NCI-H82 treated with DMSO at 0.1 percent for 48 hours (cell line): ENCODE results near the gene BBS4.
A peak's percentile ranks its signal among the peaks of the same experiment; 100 is the strongest.

Experiments
- DNase-seq: peaks from one replicate; lab custom pipeline; 2025; ENCODE audit not compliant: unreplicated experiment; lab: John Stamatoyannopoulos, UW

BBS4 gene

DNA sequence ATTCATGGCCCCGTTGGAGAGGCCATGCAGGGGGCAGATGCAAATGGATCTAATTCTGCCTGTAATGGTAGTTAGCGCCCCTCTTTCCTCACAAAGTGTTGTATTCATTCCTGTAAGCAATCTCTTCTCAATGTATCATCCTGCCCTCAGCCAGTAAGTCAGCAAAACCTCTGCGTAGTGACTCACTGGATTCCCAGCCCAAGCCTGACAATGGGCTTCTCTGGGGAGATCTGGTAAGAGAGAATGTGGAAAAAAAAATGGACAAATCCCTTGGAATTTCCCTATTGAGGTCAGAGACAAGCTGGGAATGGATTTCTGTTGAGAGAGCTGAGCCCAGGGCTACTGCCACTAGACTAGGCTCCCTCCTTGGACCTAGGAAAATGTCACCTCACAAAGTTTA lies 72.2 kb downstream of the BBS4 start:
- DNase-seq, result no peak

DNA sequence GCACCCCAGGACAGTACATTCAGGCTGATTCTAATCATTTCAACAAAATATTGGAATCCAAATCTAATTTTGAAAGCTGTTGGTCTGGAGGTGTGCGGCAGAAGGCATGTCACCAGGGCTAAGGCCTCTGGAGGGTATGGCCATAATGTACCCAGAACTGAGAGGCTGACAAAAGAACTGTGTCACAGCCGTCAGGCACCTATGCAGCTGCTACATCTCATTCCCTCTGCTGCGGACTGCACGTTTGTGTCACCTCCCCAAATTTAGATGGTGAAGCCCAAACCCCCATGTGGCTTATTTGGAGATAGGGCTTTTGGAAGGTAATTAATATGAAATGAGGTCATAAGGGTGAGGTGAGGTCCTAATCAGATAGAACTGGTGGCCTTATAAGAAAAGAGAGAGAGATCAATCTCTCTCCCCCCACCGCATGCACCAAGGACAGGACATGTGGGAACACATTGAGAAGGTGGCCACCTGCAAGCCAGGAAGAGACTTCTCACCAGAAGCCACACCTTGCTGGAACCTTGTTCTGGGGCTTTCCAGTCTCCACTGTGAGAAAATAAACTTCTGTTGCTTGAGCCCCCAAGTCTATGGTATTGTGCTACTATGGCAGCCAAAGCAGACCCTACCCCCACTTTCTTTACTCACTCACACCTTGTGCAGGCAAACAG lies 74.7 kb downstream of the BBS4 start:
- no peak for DNase-seq

DNA sequence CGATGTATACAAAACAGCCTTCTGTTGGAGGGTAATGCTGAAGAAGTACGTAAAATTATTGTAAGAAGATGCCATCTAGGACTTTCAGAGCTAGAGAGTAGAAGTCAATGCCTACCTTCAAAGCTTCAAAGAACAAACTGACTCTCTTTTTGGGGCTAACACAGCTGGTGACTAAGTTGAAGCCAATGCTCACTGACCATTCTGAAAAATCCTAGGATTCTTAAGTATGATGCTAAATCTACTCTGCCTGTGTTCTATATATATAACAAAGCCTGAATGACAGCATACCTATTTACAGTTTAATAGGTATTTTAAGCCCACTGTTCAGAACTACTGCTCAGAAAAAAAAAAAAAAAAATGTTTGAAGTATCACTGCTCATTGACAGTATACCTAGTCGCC lies 78.6 kb downstream of the BBS4 start:
- DNase-seq, result no peak

DNA sequence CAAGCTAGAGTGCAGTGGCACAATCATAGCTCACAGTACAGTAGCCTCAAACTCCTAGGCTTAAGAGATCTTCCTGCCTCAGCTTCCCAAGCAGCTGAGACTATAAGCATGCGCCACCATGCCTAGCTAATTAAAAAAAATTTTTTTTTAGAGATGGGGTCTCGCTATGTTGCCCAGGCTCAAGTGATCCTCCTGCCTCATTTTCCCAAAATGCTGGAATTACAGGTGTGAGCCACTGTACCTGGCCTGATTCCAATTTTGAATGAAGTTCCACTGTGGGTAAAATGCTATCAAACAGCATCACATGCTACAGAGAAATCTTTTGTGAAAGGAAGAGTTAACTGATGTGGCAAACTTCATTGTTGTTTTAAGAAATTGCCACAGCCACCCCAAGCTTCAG lies 80.0 kb downstream of the BBS4 start:
- no peak for DNase-seq

DNA sequence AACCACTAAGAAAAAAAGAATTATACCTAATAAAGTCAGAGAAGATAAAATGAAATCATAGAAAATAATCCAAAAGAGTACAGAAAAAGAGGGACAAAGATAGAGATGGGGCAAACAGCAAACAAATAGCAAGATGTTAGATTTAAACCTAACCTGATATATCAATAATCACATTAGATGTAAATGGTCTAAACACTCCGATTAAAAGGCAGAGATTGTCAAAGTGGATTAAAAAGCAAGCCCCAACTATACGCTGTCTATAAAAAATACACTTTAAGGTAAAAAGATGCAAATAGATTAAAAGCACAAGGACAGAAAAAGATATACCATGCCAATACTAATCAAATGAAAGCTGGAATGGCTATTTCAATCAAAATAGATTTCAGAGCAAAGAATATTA lies 80.8 kb downstream of the BBS4 start:
- no peak for DNase-seq

DNA sequence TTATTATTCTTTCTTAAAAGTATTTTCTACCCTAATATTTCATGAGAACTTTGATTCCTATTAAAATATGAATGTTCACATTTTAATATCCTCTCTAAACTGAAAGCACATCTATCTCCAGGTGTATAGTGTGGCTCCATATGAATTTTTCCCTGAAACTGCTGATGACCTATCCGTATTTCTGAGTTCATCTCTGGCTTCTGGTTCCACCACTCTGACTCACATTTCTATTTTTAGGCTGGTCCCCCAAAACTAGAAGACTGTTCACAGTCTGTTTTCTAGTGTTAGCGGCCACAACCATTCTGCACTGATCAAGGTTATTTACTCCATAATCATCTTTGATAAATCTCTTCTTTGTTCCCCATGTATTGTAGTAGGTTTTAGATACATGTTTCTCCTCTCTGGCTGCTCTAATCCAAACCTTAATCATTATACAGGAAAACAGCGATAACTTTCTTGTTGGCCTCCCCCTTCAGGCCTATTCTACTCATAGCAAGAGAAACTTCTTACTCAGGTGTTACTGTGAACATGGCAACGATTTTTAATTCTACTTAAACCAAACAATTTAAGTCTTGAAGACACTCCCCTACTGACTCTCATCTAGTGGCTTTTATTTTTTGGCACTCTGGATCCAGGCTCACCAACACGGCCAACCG lies 84.8 kb downstream of the BBS4 start:
- no peak for DNase-seq

DNA sequence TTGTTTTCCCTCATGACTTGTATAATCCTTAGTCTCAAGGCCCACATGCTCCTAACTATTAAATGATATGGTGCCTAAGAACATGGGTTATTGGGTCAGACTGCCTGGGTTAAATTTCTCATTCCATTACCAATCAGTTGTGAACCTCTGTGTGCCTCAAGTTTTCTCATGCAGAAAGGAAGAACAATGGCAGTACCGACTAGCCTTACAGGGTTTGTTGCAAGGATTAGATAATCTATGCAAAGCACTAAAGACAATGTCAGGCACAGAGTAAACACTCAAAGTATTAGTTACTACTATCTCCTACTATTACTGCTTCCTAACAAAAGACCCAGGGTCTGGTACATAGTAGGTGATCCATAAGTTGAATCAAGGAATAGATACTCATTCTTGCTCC lies 85.3 kb downstream of the BBS4 start:
- DNase-seq, result no peak

DNA sequence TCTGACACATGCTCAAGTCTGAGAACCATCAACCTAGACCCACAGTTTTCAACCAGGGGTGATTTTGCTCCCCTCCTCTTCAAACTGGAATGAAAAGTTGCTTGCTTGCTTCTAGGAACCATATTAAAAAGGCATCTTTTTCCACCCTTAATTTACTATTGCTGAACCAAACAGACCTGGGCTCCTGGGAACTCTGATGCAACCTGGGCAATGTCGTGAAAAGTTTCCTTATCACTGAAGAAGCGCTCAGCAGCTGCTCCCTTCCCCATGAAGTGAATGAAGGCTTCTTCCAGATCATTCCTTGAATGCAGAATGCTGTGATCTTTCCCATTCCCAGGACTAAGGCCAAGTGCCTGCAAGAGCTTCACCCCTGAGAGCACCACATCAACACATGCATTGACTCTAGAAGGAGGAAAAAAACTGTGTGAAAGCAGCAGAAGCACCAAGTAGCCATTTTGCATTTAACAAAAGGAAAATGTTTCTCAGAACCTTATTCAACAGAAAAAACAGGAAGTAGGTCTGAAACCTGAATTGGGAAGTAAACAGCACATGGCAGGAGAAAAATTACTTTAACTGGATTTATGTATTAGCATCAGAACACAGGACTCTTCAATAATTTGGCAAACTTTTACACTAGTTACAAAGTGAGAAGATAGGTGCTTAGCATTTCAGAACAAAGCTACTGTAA lies 88.8 kb downstream of the BBS4 start:
- DNase-seq, result no peak

DNA sequence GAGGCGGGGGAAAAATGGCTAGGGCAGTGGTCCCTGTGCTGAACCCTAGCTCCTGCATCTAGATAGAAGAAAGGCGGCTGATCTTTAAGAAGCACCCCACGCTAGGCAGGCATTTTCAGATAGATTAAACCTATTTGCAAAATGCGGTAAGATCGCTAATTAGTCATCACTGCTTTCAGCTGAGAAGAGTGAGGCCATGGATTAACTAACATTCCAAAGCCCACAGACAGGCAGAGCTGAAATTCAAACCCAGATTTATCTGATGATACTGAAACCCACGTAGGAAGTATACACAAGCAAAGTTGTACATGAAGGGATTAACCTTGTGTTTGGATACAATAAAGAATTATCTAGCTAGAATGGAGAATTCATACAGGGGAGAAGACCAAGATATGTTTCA lies 92.8 kb downstream of the BBS4 start:
- no peak for DNase-seq

DNA sequence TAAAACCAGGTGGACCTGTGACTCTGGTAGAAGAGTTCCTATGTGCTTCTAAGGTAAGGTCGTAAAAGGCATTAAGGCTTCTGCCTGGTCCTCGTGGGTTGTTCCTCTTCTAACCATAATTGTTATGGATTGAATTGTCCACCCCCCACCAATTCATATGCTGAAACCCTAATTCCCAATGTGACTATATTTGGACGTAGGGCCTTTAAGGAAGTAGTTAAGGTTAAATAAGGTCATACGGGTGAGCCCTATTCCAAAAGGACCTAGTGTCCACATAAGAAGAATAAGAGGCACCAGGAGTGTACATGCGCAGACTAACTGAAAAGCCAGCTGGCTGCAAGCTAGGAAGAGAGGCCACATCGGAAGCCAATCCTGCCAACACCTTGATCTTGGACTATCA lies 95.6 kb downstream of the BBS4 start:
- DNase-seq, result no peak

DNA sequence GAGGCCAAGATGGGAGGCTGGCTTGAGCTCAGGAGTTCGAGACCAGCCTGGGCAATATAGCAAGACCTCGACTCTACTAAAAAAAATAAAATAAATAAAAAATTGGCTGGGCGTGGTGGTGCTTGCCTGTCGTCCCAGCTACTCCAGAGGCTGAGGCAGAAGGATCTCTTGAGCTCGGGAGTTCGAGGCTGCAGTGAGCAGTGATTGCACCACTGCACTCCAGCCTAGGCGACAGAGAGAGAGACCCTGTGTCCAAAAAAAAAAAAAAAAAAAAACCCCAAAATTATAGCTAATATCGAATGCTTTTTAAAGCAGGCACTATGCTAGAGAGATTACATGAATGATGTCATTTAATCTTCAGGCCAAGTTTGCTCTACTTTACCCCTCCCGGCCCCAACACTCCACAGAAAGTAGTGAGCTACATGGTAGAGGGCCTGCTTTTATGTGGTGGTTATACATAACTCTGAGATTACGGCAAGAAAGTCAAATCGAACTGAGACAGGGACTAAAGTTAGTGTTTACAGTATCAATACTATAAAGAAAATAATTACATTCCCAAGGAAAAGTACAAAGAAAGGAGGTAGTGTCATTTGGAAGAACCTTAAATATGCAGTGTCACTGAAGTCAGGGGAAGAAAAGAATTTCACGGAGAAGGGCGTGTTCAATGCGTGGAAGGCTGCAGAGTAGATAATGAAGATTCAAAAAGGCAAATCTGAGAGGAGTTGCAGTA lies 96.4 kb downstream of the BBS4 start:
- DNase-seq, result no peak

DNA sequence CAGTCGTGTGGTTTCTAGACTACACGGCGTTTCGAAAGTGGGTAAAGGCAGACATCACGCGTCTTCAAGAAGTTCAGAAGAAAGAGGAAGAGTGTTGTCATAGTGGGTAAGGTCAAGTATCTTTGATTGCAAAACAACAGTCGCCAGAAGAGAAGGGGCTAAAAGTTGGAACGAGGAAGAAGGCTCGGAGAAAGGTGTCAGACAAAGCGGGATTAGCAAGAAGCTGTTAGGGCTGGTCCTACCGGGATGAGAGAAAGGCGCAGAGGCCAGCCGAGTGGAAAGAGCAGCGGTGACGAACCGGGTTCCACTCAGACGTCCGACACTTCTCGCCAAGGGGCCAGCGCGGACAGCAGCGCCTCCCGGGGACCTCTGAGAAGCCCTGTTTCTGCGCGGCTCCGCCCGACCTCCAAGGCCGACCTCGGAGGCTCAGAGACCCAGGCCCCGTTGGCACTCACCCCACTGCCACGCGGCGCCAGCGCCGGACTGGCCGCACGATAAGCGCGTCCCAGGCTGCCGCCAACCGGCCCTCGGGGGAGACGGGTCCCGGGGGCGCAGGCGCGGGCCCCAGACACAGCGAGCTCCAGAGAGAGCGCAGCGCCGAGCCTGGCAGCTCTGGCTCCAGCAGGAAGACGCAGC lies 97.1 kb downstream of the BBS4 start:
- no peak for DNase-seq

DNA sequence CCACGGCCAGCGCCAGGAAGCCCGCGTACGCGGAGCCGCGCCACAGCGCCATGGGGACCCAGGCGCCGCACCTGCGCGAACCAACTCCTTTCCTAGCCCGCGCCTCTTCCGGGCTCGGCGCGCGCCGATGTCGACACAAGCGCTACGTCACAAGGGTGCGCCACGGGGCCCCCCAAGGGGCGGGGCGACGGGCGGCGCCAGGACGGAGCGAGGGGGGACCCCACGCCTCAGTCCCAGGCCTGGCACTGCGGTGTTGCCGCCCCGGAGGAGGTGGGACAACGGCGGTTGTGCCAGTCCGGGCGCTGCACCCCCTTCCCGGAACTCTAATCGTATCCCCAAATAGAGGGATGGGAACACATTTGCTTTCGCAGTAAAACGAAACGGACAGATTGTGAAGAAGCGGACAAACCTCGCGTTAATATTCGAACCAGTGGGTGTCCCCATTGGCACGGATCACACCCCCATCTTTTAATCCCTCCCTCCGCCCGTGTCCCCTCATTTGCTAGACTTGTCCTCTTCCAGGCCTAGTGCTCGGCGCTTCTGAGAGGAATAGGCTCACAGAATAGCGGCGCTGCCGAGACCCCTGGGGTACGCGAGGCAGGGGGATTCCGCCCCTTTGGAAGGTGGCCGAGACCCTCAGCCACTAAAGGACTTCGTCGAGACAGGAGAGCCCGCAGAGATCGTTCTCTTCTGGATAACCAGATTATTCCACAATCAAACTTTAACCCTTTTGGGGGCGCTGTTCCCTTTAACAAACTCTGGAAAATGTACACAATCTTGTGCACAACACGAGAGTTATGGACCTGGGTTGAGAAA lies 97.8 kb downstream of the BBS4 start, which contains the start of gene ADPGK:
Gene ADPGK, minus strand, starts transcription at position 119 of the 816 bp plus-strand sequence. Its CDS starts 67 bp downstream, at position 52.
- peak; percentile 71 for DNase-seq

DNA sequence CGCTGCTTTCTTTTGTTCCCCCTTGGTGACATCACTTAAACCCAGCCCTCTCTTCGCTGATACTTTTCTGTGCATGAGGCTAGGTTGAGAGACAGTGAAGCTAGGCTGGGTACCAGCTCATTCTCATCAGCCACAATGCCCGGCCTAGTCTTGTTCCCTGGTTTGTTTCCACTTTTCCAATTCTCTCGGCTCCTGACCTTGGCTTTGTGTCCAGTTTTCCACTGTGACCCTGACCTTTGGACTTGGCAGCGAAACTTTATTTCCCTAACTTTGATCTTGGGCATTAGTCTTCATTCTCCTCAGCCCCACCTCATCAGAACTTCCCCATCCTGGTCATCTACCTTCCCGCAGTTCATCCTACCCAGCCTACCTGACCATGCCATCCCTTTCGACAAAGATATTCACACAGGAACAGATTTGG lies 98.5 kb downstream of the BBS4 start:
- DNase-seq, result no peak

DNA sequence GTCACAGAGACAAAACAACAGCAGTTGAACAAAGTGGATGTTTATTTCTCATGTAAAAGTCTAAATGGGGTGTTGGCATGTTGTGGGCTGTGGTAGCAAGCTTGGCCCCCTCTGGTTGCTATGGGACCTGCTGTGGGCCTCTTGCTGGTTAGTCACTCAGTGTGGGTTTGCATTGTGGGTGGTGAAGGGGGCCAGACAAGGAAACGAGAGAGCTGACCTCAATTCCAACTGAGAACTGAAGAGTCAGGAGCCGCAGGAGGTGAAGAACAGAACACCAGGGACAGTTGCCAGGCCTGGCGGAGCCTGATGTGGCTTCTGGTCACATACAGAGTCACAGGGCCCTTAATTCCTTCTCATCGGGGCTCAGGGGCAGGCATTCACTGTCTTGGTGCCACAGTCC lies 99.4 kb downstream of the BBS4 start:
- DNase-seq, result no peak

DNA sequence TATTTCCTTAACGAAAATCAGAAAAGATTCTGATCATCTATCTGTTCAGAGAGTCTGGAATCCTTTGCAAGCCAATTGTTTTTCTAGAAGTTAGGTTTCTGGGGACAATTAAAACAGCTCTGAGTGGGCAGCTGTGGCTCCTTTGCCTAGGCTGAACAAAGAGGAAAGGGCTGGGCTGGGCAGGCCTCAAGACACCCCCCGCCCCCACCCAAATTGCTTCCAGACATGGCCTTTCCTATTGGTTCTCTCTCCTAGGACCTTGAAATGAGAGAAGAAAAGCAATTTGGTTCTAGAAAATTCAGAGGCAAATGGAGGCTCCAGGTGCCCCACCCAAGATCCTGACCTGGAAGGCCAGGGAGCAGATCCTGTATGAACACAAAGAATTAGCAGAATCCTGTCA lies 99.8 kb downstream of the BBS4 start:
- DNase-seq, result no peak

DNA sequence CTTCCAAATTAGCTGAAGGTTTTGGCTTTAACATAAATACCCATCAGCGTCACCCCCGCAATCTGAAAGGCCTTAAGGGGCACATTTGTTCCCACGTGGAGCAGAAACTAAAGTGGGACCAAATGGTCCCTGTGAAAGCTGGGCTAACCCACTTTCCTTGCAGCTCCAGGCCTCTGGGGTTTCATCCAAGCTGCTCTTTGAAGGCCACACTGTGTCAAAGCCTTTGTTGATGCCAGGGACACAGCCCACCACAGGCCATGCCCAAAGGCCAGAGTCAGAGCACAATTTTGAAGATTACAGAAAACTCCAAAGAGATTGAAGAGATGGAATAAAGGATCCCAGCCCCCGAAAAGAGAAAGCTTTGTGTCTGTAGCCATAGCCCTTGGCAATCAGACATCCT lies 100.2 kb downstream of the BBS4 start:
- DNase-seq, result no peak

DNA sequence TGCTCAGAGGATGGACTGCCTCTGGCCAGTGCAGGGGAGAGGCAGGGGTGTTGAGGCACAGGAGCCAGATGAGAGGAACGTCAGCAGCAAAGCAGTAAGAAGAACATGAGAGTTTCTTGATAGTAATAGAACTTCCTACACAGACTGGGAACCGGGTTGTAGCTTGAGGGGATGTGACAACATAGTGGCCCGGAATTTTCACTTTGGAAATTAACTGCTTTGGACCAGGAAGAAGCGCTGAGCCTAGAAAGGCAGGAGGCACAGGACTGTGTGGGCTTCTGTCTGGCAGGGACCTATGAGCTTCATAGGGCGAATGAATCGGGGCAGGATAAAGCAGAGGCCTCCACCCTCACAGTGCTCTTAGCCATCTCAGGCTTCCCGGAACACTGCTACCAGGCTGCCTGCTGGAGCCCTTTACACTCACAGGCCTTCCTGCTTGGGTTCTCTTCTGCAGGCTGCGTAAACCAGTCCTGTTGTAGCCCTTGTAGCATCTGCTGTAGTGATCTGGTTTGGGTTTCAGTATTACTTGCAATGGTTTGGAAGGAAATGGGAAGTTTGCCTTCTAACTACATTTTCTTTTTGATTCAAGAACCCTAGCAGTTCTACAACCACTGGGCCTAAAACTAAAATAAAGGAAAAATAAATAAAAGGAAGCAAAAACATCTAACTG lies 100.8 kb downstream of the BBS4 start:
- no peak for DNase-seq

DNA sequence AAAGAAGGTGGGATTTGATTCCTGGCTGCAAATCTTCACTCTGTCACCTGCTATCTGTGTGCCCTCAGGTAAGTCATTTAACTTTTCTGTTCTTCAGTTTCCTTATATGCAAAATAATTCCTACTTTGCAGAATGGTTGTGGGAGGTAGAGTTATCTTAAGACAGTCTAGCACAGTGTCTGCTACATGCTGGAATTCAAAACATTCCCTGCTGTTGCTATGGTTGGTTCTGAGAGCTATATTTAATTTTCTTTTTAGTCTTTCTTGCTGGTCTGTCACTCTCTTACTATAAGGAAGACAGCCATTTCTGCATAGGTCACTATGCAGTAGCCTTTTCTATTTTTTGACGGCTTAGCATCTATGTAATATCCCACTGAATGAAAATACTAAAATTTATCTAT lies 101.5 kb downstream of the BBS4 start:
- no peak for DNase-seq
